NCI-H2171 treated with DMSO at 0.1 percent for 48 hours (cell line): Measurements from ENCODE around the gene GCGR.

Experiments
- DNase-seq: peaks from one replicate; lab custom pipeline; 2025; lab: John Stamatoyannopoulos, UW

Gene GCGR

DNA sequence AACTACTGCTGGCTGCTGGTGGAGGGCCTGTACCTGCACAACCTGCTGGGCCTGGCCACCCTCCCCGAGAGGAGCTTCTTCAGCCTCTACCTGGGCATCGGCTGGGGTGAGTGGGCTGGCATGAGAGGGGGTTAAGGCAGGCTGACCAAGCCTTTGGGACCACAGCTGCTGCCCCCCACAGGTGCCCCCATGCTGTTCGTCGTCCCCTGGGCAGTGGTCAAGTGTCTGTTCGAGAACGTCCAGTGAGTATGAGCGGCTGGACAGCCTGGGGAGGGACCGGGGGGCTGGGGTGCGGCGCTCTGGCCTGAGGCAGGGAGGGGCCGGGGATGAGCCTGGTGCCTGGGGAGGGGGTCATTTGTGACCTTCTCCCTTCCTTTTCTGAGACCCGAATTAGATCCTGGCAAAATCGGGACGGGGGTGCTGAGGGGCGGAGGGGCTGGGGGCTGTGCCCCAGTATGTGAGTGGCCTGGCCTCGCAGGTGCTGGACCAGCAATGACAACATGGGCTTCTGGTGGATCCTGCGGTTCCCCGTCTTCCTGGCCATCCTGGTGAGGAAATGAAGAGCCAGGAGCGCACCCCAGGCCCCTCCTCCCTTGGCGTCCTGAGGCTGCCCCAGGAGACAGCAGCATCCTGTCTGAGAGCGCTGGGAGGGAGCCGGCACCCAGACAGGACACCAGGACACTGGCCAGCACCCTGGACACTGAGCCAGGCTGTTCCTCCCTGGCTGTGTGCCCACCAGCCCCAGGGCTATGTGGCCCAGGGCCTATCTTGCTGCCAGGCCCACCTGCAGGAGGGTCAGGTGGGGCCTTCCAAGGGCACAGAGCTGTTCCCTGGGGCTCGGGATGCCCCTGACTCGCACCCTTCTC, 8.0 kb downstream of the GCGR start:
- DNase-seq, result no peak

DNA sequence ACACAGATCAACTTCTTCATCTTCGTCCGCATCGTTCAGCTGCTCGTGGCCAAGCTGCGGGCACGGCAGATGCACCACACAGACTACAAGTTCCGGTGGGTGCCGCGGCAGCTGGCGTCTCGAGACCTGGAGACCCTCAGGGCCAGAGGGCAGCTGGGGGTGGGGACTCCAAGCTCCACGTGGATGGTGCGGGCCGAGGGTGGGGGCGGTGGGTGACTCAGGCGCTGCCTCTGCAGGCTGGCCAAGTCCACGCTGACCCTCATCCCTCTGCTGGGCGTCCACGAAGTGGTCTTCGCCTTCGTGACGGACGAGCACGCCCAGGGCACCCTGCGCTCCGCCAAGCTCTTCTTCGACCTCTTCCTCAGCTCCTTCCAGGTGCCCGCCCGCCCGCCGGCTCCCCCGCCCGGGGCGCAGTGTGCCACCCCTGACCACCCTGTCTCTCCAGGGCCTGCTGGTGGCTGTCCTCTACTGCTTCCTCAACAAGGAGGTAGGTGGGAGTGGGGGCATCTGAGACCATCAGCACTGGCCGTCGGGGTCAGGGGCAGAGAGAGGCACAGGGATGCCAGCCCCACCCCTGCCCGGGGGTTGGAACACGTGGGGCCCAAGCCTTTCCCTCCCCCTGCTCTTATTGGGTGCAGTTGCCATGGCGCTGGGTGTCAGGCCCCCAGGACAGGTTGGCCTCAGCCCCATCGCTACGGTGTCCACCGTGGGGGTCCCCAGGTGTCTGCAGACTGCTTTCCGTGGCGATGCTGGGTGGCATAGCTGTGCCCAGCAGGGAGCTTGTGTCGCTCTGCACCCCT, 8.8 kb downstream of the GCGR start:
- no peak for DNase-seq

DNA sequence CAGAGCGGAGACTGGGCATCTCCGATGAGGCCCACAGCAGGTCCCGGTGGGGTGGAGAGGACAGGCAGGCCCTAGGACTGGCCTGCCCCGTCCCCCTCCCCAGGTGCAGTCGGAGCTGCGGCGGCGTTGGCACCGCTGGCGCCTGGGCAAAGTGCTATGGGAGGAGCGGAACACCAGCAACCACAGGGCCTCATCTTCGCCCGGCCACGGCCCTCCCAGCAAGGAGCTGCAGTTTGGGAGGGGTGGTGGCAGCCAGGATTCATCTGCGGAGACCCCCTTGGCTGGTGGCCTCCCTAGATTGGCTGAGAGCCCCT, 9.4 kb downstream of the GCGR start:
- DNase-seq, result no peak

DNA sequence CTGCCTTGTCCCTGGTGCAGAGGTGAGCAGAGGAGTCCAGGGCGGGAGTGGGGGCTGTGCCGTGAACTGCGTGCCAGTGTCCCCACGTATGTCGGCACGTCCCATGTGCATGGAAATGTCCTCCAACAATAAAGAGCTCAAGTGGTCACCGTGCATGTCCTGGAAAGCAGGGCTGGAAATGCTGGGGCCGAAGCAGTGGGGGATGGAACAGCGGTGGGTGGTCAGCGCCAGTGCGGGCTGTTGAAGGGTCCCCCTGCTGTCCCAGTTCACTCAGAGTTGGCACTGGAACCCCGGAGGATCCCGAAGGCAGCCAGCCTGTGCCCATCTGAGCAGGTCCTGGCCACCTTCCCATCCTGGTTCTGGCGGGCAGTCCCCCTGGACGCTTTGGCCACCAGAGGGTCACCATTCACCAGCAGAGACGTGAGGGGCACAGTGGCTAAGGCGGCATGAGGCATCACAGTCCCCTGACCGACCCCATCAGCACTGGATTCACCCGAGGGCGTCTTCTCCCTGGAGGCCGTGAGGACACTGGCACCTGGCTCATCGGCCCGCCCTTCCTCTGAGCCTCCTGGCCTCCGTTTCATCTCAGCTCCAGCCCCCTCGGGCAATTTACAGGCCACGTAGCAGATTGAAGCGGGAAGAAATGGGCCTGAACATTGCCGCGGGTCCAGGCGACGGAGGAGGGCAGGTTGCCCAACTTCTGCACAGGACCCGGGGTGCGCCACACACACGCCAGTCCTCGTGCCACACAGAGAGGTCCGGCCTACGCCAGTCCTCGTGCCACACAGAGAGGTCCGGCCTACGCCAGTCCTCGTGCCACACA, 10.1 kb downstream of the GCGR start:
- no peak for DNase-seq

DNA sequence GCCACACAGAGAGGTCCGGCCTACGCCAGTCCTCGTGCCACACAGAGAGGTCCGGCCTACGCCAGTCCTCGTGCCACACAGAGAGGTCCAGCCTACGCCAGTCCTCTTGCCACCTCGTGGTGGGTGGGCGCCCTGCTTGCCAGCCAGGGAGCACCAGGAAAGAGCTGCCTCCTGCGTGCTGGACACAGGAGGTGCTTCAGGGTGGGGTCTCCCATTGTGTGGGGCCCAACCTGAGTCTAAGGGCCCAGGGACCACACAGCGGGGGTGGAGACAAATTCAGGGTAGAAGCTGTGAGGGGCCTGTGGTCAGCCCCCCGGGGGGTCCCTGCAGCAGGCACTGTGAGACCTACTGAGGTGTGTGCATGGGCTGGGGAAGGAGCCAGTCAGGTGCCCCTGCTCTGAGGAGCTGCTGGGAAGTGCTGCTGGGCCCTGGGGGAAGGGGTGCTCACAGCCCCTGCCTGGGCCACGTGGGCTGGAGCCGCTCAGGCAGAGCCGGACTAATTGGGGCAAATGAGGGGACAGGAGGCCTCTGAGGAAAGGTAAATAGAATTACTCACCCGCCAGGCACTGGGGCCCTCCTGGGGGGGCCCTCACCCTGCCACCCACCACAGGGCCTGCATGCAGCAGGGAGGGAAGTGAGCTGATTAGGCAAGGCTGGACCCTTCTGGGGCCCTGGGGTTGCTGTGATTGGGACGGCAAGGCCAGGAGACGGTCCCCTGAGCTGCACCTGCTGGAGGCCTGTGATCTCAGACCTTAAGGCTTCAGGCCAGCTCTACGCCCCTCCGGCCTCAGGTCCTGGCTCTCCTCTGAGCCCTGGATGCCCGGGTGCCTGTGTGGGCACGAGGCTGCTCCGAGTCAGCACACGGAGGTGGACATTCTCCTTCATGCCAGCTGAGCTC, 11.0 kb downstream of the GCGR start:
- peak; percentile 17 for DNase-seq

DNA sequence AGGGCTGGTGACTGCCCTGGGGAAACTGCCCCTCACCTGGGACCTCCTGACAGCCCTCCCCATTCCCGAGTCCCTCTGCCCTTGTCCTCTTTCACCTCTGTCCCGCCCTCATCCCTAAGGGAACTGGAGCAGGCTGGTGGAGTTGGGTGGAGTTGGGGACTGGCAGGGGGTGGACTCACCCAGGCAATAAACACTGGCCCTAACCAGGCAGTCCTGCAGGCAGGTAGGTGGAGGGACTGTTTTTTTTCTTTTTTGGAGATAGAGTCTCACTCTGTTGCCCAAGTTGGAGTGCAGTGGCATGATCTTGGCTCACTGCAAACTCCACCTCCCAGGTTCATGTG, 11.7 kb downstream of the GCGR start:
- no peak for DNase-seq

DNA sequence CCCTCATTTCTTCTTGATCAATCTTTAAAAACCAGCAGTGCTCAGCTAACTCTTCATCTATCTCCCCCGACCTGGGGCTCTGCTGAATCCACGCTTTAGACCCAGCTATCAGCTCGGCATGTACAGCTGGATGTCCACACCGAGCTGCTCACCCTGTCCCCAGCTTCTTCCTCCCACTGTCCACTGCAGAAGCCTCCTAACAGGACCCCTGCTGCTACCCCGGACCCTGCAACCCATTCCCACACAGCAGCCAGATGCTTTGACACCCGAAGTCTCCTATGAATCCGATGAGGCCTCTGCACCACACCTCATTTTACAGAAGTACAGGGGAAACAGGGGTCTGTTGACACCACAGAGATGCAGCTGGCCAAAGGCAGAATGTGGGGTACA, 13.8 kb downstream of the GCGR start:
- DNase-seq, result no peak

DNA sequence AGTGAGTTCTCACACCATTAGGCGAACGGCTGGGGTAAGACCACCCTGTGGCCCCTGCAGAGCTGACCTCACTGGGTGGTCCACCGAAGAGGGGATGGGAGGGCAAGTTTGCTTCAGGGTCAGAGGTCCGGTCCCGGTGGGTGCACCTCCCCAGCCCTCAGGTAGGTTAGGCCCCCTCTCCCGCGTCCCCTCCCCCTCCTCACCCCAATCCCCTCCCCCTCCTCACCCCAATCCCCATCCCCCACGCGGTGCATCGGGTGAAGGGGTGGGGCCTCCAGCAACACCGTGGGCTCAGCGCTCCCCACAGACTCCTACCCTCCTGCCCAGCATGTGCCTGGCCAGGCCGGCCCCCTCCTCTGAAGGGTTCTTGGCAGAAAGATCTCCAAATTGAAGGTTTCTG, 15.8 kb downstream of the GCGR start:
- DNase-seq, result no peak

DNA sequence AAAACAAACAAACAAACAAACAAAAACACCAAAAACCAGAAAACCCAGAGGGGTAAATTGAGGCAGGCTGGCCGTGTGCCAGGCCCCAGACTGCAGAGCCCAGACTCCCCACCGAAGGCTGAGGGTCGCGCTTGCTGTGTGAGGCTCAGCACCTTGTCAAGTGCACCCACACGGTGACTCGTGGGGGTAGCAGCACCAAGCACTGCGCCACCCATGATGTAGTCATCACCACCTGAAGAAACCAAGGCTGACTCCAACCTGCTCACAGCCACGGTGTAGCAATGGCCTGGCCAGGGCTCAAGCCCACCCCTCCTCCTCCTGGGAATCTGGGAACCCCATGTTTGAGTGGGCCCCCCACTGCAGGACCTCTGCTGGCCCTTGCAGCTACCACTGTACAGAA, 17.2 kb downstream of the GCGR start:
- DNase-seq, result no peak

DNA sequence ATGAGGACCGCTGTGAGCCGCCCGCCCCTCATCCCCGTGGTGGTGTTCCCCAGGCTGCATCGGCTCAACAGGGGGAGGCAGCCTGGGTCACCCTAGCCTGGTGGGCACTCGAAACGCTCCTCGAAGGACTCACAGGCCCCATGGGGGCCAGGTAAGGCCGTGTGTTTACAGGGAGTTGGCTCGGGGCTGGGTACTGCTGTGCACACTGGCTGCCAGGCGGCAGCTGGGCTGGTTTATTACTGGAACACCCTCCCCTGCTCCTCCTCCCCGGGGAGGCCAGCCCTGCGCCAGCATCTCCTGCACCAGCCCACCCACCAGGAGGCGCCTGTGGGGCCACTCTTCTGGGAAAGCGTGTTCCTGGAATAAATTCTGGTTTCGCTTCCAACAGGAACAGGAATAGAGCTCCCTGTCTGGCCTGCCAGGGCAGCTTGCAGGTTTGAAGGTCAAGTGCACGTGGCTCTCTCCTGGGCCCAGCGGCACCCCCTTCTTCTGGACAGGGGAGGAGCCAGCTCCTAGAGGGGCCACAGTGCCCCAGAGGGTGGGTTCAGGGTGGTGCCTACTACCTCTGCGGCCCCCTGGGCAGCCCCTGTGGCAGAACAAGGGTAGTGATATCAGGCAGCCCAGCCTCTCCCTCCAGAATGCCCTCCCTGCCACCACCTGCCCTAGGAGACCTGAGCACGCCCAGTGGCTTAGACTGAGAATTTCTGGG, 17.8 kb downstream of the GCGR start:
- peak; percentile 85 for DNase-seq

DNA sequence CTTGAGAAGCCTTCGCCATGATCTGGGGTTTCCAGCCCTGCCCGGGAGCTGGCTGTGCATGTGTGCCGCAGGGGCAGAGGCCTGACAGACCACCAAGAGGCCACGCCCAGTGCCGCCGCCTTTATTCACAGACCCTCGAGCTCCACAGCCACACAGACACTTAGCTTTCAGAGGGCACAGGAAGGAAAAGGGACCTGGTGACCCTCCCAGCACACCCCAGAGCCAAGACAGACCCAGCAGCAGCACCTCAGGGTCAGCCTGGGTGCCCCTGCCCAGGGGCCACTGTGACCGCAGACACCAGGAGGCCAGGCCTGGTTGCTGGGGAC, 18.3 kb downstream of the GCGR start:
- no peak for DNase-seq

DNA sequence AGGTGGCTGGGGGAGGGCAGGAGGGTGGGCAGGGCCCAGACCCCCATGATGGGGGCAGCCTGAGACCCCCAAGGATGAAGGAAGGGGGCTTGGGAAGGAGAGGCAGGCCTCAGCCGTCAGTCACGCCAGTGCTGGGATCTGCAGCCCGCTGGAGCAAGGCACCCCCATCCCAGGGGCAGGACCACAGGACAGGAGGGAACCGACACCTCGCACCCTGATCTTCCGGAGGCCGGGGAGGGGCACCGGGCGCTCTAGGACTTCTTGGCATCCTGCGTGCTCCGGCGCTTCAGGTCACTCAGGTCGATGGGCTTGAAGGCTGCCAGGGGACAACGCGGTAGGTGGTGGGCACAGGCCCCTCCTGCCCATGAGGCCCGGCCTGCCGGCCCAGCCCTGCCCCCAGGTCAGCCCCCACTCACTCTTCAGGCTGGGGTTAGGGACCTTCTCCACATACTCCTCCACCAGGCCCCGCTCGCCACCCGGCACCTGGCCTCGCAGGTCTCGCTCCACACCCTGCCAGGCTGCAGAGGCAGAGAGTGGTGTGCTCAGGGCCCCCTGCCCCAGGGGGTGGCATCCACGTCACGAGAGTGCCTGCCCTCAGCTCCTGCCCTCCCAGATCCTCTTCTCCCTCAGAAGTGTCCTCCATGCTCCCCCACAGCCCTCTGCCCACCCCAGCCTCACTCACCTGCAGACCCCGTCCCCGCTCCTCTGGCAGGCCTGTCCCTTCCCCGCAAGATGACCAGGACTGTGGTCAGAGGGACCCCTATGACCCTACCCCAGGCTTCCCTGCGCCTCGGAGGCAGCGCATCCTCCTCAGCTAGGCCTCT, 19.3 kb downstream of the GCGR start:
- DNase-seq, result no peak

DNA sequence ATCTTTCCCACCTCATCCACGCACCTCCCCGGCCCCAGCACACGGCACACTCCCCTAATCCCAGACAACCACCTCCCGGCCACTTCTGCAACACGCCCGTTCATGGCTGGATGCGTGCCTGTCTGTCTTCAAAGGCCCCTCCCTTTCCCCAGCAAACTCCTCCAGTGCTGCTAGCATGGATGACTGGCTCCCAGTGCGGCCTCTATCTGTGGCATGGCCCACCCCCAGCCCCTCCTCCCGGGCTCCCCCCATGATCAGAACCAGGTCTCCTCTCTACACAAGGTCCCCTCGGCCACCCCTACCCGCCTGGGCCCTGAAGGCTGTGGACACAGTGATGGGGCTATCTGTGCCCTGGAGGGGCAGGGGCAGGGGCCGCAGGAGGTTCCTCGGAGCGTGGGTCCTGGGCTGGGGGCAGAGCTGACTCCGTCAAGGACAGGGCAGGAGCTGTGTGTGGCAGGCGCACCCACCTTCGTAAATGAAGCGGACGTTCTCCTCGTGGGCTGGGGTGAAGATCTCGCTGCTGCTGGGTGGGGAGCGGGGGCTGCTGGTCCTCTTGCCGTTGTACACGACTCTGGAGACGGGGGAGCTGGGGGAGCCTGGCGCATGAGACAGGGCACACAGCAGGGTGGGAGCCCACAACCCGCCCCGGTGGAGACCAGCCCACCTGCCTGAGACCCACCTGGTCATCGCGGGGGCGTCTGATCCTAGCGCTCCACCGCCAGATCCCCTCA, 20.0 kb downstream of the GCGR start:
- DNase-seq, result no peak

DNA sequence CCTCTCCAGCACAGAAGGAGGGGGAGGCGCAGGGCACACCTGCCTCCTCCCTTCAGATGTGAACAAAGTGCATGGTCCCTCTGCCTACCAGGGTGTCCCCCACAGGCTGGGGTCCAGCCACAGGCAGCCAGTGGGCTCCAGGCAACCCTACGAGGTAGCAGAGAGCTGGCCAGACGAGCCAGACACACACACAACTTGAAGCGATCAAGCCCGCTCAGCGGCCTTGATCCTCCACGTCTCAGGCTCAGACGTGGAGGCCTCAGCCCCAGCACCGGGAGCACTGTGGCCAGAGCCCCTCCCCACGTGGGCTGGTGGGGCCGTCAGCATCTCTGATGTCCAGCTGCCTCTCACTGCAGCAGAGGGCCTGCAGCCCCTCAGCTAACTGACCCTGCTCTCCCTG, 20.6 kb downstream of the GCGR start:
- no peak for DNase-seq

DNA sequence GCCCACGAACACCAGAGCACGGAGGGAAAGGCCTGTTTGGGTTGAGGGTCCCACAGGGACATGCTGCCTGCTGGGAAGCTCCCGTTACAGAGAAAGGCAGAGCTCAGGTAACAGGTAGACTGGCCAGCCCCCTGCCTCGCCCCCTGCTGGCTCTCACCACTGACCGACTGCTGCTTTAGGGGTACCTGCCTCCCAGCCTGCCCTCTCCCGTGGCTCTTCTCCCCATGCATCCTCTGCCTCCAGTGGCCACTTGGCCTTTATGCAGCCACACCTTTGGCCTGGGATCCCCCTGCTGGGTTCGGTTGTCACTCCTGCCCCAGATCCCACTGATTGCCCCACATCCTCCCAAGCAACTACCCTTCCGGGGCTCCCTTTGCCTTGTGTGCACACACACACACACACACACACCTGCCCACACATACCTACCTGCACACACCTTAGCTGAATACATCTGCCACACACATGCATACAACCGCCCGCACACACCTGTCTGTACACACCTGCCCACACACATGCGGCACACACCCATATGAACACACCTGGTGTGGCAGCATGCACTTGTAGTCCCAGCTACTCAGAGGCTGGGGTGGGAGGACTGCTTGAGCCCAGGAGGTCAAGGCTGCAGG, 22.0 kb downstream of the GCGR start:
- no peak for DNase-seq

DNA sequence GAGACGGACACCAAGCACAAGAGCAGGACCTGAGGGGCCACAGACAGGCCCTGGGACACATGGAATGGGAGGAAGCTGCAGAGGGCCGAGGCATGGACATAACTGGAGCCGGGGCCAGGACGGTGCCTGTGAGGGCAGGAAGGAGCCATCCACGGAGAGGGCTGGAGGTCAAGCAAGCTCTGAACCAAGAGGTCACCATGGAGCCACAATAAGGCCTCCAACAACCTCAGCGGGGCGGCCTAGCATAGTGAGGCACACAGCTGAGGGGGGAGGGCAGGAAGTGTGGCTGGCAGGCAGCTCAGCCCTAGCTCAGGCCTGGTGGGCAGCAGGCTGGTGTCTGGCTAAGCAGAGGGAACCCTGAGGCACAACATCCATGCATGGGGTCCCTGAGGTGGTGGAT, 24.7 kb downstream of the GCGR start:
- no peak for DNase-seq

DNA sequence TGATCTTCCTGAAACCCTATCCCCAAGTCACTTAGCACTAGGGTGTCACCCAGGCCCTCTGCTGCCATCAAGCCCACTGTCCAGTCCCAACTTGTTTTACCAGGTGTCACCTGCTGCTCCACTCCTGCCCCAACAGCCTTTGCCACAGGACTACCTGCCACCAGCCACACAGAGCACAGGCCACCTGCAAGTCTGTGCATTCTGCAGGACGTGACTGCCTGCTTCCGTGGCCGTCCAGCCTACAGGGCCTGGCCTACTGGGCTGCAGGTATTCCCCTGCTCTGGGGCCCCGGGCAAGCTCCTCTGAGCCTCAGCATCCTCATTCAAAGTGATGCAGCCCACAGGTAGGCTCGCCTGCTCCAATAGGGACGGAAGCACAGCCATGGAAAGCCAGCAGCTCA, 25.9 kb downstream of the GCGR start:
- DNase-seq, result no peak

DNA sequence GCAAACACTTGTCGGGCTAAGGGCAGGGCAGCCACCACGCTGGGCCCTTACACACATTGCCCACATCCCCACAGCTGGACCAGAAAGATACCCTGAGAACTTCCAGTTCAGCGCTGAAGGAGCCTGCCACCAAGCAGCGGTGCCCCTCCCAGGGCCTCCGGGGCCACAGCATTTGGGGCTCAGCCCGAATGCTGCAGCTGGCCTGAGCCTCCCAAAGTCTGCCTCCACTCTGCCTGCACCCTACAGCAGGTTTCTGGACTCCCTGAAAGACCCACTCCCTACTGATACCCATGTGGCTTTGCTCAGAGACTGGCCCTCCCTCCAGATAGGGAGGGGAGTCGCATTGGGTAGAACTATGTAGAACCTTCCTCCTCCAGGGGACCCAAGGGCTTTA, 27.6 kb downstream of the GCGR start:
- no peak for DNase-seq

DNA sequence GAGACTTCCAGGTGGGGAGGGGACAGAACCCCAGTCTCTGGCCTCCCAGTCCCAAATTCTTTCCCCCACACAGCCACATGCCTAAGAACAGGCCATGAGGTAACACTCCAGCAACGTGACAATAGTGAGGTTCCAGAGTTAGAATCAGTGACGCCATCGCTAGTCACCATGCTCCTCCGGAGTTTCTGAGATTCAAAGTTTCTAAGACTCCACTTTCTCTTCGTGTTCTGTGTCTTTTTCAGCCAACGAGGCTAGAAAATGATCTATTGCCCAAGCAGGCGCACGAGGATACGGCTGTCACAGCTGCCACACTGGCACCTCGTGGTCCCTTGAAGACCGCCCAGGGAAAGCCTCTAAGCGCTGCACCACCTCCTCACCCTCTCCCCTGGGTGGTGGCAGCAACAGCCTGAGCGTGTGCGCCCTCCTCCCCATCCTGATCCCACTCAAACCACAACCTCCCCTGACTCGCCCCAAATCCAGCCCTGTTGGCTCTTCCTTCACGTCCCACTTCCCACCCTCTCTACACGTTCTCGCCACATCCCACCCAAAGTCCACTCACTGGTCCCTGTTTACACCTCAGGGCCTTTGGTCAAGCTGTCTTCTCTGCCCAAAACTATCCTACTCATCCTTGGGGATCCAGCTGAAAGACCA, 28.1 kb downstream of the GCGR start:
- DNase-seq, result peak; percentile 25
